GM18526 (cell line): Measurements from ENCODE around the gene CHST7.

Experiments used
- POLR2A ChIP-seq: IDR thresholded peaks from 3 replicates; pipeline ENCODE4 v1.6.1; 2011; ENCODE audit not compliant: insufficient read length; ENCODE audit errors: extremely low read depth

CHST7 gene

GRCh38 chrX:46624090-46624786 lies 50.7 kb downstream of the CHST7 start:
- TF ChIP-seq POLR2A, result no peak

- TF ChIP-seq POLR2A, result no peak
These were observed 53.0 kb downstream of the CHST7 start for GRCh38 chrX:46626566-46626965.

- no peak for TF ChIP-seq POLR2A
These were observed 53.5 kb downstream of the CHST7 start for GRCh38 chrX:46627062-46627461.

- no peak for TF ChIP-seq POLR2A
These were observed 54.3 kb downstream of the CHST7 start for GRCh38 chrX:46627711-46628419.

DNA sequence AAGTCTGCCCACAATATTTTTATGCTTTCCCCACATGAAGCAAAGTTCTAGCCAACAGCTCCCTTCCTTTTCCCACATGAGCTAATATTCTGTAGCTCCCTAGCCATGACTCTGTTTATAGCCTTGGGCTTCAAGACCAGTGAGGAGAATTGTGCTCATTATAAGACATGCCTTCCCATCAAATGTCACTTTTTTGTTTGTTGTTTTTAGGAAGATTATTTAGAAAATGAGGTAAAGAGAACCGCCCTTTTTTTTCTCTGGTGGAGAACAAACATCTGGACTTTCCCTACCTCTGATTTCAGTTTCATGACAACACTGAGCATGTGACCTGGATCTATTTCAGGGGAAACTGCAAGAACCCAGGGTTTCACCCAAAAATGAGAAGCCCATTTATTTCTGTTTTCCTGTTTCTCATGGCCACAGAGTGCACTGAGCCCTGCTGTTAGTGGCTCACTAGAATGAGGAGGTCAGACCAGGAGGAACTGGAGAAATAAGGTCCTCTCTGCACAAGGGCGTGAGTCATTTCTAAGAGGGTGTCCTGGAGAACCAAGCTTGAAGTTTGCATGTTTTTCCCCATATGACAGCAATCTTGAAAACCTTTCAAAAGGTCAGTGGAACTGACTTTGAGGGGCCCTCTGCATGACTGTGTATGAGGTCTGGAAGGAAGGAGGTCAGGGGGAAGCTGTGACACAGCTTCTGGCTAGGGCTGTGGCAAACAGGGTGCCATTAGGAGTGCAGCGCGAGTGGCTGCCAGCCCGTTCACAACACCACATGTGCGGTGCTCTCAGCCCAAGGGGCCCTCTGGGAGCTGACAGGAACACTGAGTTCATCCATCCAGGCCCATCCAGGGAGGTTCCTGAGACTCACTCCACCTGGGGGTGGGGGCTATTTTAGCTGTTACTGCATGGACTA lies 55.2 kb downstream of the CHST7 start:
- no peak for TF ChIP-seq POLR2A

GRCh38 chrX:46630141-46630540 lies 56.6 kb downstream of the CHST7 start:
- TF ChIP-seq POLR2A, result no peak

DNA sequence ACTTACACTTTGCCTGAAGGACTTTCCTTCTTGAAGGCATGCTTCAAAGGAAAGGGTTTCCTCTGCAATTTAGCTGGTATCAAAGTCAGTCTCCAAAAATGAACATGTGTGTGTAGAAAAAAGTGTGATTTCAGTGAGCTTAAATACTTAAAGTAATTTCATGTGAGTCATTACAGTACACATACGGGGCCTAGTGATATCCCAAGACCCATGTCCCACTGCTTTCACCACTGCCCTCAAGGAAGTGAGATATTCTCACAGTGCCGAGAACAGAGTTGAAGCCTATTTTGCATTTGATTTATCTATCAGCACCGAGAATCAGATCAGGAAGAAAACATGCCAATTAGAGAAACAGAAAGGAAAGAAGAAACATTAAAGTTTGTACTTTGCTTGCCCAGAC lies 61.0 kb downstream of the CHST7 start:
- no peak for TF ChIP-seq POLR2A

DNA sequence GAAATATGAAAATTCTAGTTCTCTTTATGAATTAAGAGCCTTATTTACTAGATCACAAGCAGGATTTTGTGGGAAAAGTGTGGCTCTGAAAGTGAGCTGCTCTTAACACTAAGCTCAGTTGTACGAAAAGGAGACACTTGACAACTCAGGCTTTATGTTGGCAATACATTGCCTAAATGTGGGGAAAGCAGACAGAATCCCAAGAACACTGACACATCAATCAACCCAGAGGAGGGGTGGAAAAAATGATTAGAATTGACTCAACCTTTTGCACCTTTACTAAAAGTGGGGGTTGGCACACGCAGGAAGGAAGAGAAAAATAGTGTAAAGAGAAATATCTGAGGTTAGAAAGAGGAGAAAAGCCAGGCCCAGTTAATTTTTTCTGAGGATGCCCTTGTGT lies 61.6 kb downstream of the CHST7 start:
- no peak for TF ChIP-seq POLR2A

DNA sequence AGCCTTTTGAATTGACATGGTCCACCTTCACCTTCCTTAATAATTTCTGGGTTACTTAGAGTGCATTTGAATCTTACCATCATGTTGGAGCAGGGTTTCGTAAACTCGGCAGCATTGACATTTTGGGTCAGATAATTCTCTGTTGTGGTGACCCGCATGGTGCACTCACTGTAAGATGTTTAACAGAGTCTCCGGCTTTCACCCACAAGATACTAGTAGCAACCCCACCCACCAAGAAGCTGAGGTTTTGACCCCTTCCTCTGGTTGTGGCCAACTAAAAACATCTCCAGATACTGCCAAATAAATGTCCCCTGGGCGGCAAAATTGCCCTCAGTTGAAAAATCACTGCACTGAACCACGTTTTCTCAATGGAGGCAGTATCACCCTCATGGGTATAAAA lies 62.7 kb downstream of the CHST7 start:
- TF ChIP-seq POLR2A, result no peak

DNA sequence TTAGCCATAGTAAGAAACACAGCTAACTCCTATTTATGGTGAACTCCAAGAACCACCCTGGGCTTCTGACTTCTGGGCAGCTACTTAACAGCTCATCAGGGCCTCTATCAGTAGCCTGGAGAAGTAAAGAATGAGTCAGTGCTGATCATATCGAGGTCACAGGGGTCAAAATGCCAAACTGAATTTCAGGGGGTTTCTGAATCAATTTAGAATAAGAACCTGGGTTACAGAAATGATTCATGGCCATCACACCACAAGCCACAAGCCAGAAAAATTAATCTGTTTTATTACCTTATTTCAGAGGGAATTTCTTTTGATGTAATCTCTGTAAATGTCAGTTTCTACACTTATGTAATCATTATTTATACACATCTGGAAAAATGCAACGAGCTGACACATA lies 64.4 kb downstream of the CHST7 start:
- no peak for TF ChIP-seq POLR2A

- no peak for TF ChIP-seq POLR2A
These were observed 68.6 kb downstream of the CHST7 start for GRCh38 chrX:46642145-46642544.

DNA sequence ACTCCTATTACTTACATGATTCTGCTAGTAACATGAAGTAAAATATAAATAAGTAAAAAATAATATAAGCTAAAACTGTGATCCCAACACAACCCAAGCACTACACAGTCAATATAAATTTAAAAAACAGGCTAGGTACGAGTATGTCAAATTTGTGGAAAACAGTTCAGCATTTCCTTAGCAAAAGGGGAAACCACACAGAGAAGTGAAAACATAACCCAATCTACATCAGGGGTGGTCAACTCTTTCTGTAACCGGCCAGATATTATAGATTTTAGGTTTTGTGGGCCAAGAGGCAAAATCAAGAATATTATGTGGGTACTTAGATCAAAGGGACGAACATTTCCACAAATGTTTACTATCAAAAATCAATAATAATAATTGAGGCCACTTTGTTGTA lies 70.1 kb downstream of the CHST7 start:
- no peak for TF ChIP-seq POLR2A

- no peak for TF ChIP-seq POLR2A
These were observed 72.0 kb downstream of the CHST7 start for GRCh38 chrX:46645614-46646013.

- no peak for TF ChIP-seq POLR2A
These were observed 73.7 kb downstream of the CHST7 start for GRCh38 chrX:46647251-46647650.
